ENCODE measurements around the gene KSR1. TPM values are rescaled to one million over a fixed set of nuclear protein-coding genes. Genes with fewer than 3 reads are reported as not detected.

The KSR1 gene
- total RNA-seq, 2 experiments from 2014 or later = 44.4 to 47.6 TPM

DNA sequence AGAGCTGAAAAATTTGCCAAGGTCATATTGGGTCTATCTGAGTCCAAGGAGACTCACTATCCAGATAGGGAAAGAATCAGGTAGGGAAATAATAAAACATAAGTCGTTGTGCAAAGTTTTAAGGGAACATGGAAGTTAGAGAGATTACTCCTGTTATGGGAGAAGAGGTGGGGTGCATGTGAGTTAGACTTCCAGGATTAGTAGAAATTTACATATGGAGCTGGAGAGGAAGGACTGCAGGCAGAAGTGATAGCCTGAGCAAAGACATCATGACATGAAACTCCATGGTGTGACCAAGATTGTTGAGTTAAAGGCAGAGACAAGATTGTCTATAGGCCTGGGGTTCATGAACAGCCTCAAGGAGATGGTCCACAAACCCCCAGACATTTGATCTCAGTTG lies 5.8 kb upstream of the KSR1 start:
- POLR2A ChIA-PET = no interaction called here
- H3K36me3 Mint-ChIP-seq (ENCODE audit: low read depth) = no peaks in the 10 kb centered on the region
- H3K27ac Mint-ChIP-seq = no peak overlapping the region
- CTCF ChIA-PET = interaction anchor here (0.7 kb wide), 1 partner anchor 20 kb away, joined by 3 read pairs; no protein-coding TSS in a partner anchor
- H3K4me1 Mint-ChIP-seq = peaks cover 12% of the 10 kb centered on the region
- no peak for DNase-seq
- peaks cover 17% of the 10 kb centered on the region for H3K27me3 Mint-ChIP-seq
- no peaks in the 10 kb centered on the region for H3K9me3 Mint-ChIP-seq
- no peak overlapping the region for H3K4me3 Mint-ChIP-seq

- no peak overlapping the region for H3K4me3 Mint-ChIP-seq
- H3K9me3 Mint-ChIP-seq = no peaks in the 10 kb centered on the region
- peaks cover 15% of the 10 kb centered on the region for H3K4me1 Mint-ChIP-seq
- H3K36me3 Mint-ChIP-seq (ENCODE audit: low read depth) = no peaks in the 10 kb centered on the region
- ChIA-PET CTCF (interaction anchor here (1.4 kb wide), 1 partner anchor 152 kb away, joined by 3 read pairs; no protein-coding TSS in a partner anchor), POLR2A (no interaction called here)
- DNase-seq = no peak
- no peak overlapping the region for H3K27ac Mint-ChIP-seq
- peaks cover 12% of the 10 kb centered on the region for H3K27me3 Mint-ChIP-seq
These were observed 4.3 kb upstream of the KSR1 start for GRCh38 chr17:27451906-27452305.

- peaks cover 23% of the 10 kb centered on the region for H3K4me1 Mint-ChIP-seq
- H3K9me3 Mint-ChIP-seq = no peaks in the 10 kb centered on the region
- ChIA-PET POLR2A (no interaction called here), CTCF (interaction anchor here (1.0 kb wide), 1 partner anchor 147 kb away, joined by 5 read pairs; no protein-coding TSS in a partner anchor)
- peaks cover 12% of the 10 kb centered on the region for H3K27me3 Mint-ChIP-seq
- H3K4me3 Mint-ChIP-seq = no peak overlapping the region
- H3K27ac Mint-ChIP-seq = no peak overlapping the region
- DNase-seq = no peak
- H3K36me3 Mint-ChIP-seq (ENCODE audit: low read depth) = peaks cover 3% of the 10 kb centered on the region
These were observed 3.4 kb upstream of the KSR1 start for GRCh38 chr17:27452828-27453227.

GRCh38 chr17:27453471-27453870 lies 2.8 kb upstream of the KSR1 start:
- H3K27ac Mint-ChIP-seq = no peak overlapping the region
- H3K36me3 Mint-ChIP-seq (ENCODE audit: low read depth) = peaks cover 3% of the 10 kb centered on the region
- ChIA-PET CTCF (no interaction called here), POLR2A (no interaction called here)
- H3K4me3 Mint-ChIP-seq = no peak overlapping the region
- DNase-seq = no peak
- H3K4me1 Mint-ChIP-seq = peaks cover 29% of the 10 kb centered on the region
- H3K27me3 Mint-ChIP-seq = peaks cover 12% of the 10 kb centered on the region
- H3K9me3 Mint-ChIP-seq = no peaks in the 10 kb centered on the region

GRCh38 chr17:27454089-27454488 lies 2.2 kb upstream of the KSR1 start:
- H3K4me3 Mint-ChIP-seq = no peak overlapping the region

DNA sequence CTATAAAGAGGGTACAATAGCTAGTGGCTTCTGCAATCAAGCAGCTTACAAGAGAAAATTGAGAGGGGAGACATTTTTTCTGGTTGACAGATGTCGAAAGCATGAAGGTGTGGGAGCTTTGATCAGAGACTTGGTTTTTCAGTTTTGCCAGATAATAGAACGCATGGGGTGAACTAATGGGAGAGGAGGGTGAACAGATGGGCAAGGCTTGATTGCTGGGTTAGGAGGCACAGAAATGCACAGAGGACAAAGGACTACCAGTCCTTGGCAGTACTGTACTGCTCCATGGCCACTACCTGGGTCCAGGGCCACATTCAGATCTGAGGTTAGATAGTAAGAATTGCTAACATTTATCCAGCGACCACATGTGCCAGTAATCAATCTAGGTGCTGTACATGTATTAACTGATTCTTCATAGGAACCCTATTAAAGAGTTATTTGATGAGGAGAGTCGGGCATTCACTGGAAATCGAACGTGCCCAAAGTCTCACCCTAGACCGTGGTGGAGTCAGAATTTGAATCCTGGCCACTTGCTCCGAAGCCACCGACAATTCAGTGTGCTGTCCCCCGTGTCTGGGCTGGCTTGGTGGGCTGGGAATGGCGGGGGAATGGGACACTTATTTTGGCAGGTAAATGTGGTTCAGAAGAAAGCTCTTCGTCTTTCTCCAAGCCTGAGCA lies 873 bp upstream of the KSR1 start:
- H3K27ac Mint-ChIP-seq = peak overlapping the region; percentile 51
- ChIA-PET CTCF (interaction anchor here (0.8 to 4.5 kb wide), 13 partner anchors 10 to 148 kb away, joined by 3 to 34 read pairs (median 5); no protein-coding TSS in a partner anchor), POLR2A (interaction anchor here (0.9 to 5.5 kb wide), 8 partner anchors 10 to 161 kb away, joined by 3 to 89 read pairs (median 8); partner anchors contain the start of gene WSB1)
- DNase-seq = no peak
- peaks cover 42% of the 10 kb centered on the region for H3K4me1 Mint-ChIP-seq
- H3K9me3 Mint-ChIP-seq = no peaks in the 10 kb centered on the region
- peak overlapping the region; percentile 35 for H3K4me3 Mint-ChIP-seq
- peaks cover 7% of the 10 kb centered on the region for H3K36me3 Mint-ChIP-seq (ENCODE audit: low read depth)
- peaks cover 6% of the 10 kb centered on the region for H3K27me3 Mint-ChIP-seq

More at GRCh38 chr17:27454089-27454488, 2.2 kb upstream of the KSR1 start:
- POLR2A ChIA-PET = no interaction called here
- Mint-ChIP-seq H3K27me3 (peaks cover 8% of the 10 kb centered on the region), H3K9me3 (no peaks in the 10 kb centered on the region), H3K4me1 (peaks cover 35% of the 10 kb centered on the region), H3K36me3 (ENCODE audit: low read depth) (peaks cover 3% of the 10 kb centered on the region), H3K27ac (no peak overlapping the region)
- CTCF ChIA-PET = no interaction called here
- no peak for DNase-seq

DNA sequence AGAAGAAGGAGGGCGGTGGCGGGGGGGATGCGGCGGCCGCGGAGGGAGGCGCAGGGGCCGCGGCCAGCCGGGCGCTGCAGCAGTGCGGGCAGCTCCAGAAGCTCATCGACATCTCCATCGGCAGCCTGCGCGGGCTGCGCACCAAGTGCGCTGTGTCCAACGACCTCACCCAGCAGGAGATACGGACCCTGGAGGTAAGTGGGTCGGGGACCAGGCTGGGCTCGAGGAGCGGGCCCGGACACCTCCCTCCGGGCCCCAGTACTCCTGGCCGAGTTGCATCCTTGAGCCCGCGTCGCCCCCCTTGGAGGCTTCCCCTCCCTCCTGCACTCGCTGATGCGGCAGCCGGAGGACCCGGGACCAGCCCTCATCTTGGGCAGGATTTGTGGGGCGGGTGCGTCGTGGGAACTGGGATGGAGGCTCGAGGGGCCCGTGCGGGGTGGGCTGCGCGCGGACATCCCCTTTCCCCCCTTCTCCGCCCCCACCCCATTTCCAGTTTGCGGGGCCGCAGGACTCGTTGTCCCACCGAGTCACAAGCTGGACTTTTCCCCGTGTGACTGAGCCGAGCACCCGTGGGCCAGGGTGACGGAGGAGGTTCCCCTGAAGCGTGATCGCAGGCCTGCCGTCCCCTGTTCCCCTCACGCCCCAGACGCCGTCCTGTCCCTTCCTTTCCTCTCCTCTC lies 572 bp downstream of the KSR1 start:
- peak; percentile 38 for DNase-seq
- Mint-ChIP-seq H3K27ac (peak overlapping the region; percentile 62), H3K4me1 (peaks cover 49% of the 10 kb centered on the region)

GRCh38 chr17:27457360-27457715 lies 1.1 kb downstream of the KSR1 start:
- ChIA-PET POLR2A (interaction anchor here (1.0 to 5.5 kb wide), 9 partner anchors 8 to 163 kb away, joined by 3 to 89 read pairs (median 12); partner anchors contain the start of gene WSB1), CTCF (interaction anchor here (0.8 to 4.5 kb wide), 6 partner anchors 9 to 145 kb away, joined by 3 to 34 read pairs (median 6); no protein-coding TSS in a partner anchor)
- peaks cover 55% of the 10 kb centered on the region for H3K4me1 Mint-ChIP-seq
- peaks cover 4% of the 10 kb centered on the region for H3K27me3 Mint-ChIP-seq
- peak overlapping the region; percentile 94 for H3K4me3 Mint-ChIP-seq
- DNase-seq = no peak
- peaks cover 7% of the 10 kb centered on the region for H3K36me3 Mint-ChIP-seq (ENCODE audit: low read depth)
- H3K27ac Mint-ChIP-seq = peak overlapping the region; percentile 62
- H3K9me3 Mint-ChIP-seq = no peaks in the 10 kb centered on the region

More for the DNA sequence above, 572 bp downstream of the KSR1 start:
- Mint-ChIP-seq H3K9me3 (no peaks in the 10 kb centered on the region), H3K36me3 (ENCODE audit: low read depth) (peaks cover 7% of the 10 kb centered on the region), H3K27me3 (peaks cover 6% of the 10 kb centered on the region), H3K4me3 (peak overlapping the region; percentile 94)
- ChIA-PET POLR2A (interaction anchor here (1.0 to 5.5 kb wide), 11 partner anchors 9 to 162 kb away, joined by 3 to 89 read pairs (median 9); partner anchors contain the start of gene WSB1), CTCF (interaction anchor here (1.2 to 4.5 kb wide), 11 partner anchors 10 to 145 kb away, joined by 3 to 34 read pairs (median 6); no protein-coding TSS in a partner anchor)

DNA sequence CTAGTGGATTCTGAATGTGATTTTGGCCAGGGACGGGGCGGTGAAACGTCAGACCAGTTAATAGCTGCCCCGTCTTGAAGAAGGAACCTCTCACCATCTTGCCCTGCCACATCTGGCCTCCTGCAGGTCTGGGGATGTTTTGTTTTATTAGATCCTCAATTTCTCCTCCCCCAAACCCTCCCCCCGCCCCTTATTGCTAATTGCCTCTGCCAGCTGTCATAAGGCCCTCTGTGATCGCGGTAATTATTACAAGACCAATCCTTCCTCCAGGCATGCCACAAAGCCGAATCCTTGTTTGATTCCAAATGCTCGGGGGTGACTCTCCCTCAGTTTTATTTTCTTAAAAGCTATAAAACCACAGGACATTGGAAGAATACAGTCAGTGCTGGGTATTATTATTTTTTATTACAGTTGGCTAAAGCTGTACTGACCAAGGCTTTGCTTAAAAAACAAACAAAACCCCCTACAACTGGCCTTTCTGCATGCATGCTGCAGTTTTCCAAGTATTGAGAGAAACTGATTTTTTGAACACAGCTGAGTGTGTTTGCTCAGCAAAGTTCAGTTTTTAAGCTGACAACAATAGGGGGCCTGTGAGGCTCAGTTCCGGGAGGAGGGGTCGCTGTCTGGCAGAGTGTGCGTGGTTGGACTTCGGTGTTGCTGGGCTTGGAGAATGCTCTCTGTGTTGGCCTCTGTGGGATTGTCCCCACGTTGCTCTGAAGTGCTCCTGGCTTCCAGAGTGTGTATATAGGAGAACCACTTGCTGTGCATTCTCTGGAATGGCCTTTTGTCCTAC lies 1.7 kb downstream of the KSR1 start:
- ChIA-PET CTCF (interaction anchor here (0.8 to 4.5 kb wide), 6 partner anchors 9 to 144 kb away, joined by 3 to 34 read pairs (median 6); no protein-coding TSS in a partner anchor), POLR2A (interaction anchor here (0.7 to 5.5 kb wide), 9 partner anchors 7 to 164 kb away, joined by 3 to 89 read pairs (median 9); partner anchors contain the start of gene WSB1)
- no peaks in the 10 kb centered on the region for H3K9me3 Mint-ChIP-seq
- peak overlapping the region; percentile 94 for H3K4me3 Mint-ChIP-seq
- peaks cover 7% of the 10 kb centered on the region for H3K36me3 Mint-ChIP-seq (ENCODE audit: low read depth)
- peak overlapping the region; percentile 62 for H3K27ac Mint-ChIP-seq
- no peak for DNase-seq
- H3K27me3 Mint-ChIP-seq = peaks cover 4% of the 10 kb centered on the region
- H3K4me1 Mint-ChIP-seq = peaks cover 59% of the 10 kb centered on the region

GRCh38 chr17:27458524-27458908 lies 2.3 kb downstream of the KSR1 start:
- Mint-ChIP-seq H3K27ac (no peak overlapping the region), H3K36me3 (ENCODE audit: low read depth) (peaks cover 8% of the 10 kb centered on the region), H3K27me3 (peaks cover 4% of the 10 kb centered on the region), H3K4me1 (peaks cover 64% of the 10 kb centered on the region), H3K4me3 (peak overlapping the region; percentile 94), H3K9me3 (no peaks in the 10 kb centered on the region)
- DNase-seq = no peak
- CTCF ChIA-PET = interaction anchor here (1.1 to 4.5 kb wide), 5 partner anchors 8 to 144 kb away, joined by 3 to 34 read pairs (median 7); no protein-coding TSS in a partner anchor
- POLR2A ChIA-PET = interaction anchor here (1.0 to 5.5 kb wide), 6 partner anchors 8 to 165 kb away, joined by 5 to 89 read pairs (median 12); partner anchors contain the start of gene WSB1

DNA sequence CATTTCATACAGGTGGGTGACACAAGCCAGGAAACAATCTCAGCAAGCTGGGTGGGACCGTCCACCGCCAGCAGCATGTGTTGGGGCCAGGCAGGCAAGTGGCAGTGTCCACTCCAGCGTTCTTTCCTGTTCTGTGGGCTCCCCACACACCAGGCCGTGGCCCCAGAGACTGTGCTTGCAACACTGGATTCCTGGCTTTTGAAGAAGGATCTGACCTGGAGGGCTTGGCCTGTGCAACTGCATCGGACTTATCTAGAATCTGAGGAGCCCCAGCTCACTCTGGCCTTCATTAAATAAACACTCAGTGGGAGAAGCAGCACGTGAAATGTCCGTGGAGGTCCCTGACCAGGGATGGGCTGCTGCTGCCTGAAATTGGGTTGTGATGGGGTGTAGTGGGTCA lies 3.2 kb downstream of the KSR1 start:
- peaks cover 4% of the 10 kb centered on the region for H3K27me3 Mint-ChIP-seq
- H3K9me3 Mint-ChIP-seq = no peaks in the 10 kb centered on the region
- no peak overlapping the region for H3K4me3 Mint-ChIP-seq
- CTCF ChIA-PET = no interaction called here
- no peak overlapping the region for H3K27ac Mint-ChIP-seq
- peaks cover 10% of the 10 kb centered on the region for H3K36me3 Mint-ChIP-seq (ENCODE audit: low read depth)
- peaks cover 69% of the 10 kb centered on the region for H3K4me1 Mint-ChIP-seq
- DNase-seq = no peak
- POLR2A ChIA-PET = interaction anchor here (2.2 to 5.5 kb wide), 3 partner anchors 14 to 85 kb away, joined by 6 to 89 read pairs (median 13); no protein-coding TSS in a partner anchor

DNA sequence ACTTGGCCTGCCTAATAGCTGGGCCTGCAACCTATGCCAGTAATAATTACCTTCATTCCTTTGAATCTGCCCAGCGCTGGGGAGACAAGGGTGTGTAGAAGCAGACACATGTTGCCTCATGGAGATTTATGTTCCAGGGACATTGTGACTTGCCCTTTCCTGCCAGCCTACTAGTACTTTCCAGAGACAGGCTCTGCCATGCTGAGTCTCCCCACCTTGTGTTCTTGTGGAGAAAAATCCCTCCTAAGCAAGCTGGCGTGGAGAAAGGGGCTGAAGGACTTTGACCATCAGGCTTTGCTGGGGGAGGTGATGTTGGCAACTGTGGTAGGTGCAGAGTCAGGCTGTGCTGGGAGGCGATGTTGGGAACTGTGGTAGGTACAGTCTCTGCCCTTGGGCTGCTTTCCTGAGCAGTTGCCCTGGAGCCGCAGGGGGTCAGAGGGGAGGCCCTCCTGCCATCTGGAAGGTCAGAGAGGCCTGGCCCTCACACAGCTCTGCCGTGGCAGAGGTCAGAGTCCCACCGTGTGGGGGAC lies 4.0 kb downstream of the KSR1 start:
- CTCF ChIA-PET = no interaction called here
- Mint-ChIP-seq H3K36me3 (ENCODE audit: low read depth) (peaks cover 10% of the 10 kb centered on the region), H3K27ac (no peak overlapping the region), H3K9me3 (no peaks in the 10 kb centered on the region), H3K4me1 (peaks cover 72% of the 10 kb centered on the region), H3K4me3 (no peak overlapping the region), H3K27me3 (peaks cover under 1% of the 10 kb centered on the region)
- POLR2A ChIA-PET = interaction anchor here (1.8 to 5.5 kb wide), 2 partner anchors 13 to 166 kb away, joined by 7 to 89 read pairs; partner anchors contain the start of gene WSB1
- DNase-seq = no peak

Measured in activated CD4-positive, alpha-beta memory T cell treated with anti-CD3 and anti-CD28 coated beads, Interleukin-2, amount 10 ng/mL, durations not matched to agents 7 days and 5 days (primary cell).